ENCODE data around the gene PIP4K2A.

Gene PIP4K2A

GRCh38 chr10:22733992-22734391 is 19.6 kb upstream of the PIP4K2A start:
- FAIRE-seq (no peak), DNase-seq (ENCODE audit: insufficient read length, low spot score) (no peak)
- TF ChIP-seq CTCF (IDR thresholded peaks at IDR 0.05; ENCODE audit: insufficient read depth, missing control alignments) = no peak

- TF ChIP-seq CTCF (IDR thresholded peaks at IDR 0.05; ENCODE audit: insufficient read depth, missing control alignments) = no peak
- FAIRE-seq = no peak
Measured at GRCh38 chr10:22727663-22728062, 13.3 kb upstream of the PIP4K2A start.

GRCh38 chr10:22727112-22727511 is 12.7 kb upstream of the PIP4K2A start:
- DNase-seq (ENCODE audit: insufficient read length, low spot score) (no peak), FAIRE-seq (no peak)
- no peak for TF ChIP-seq CTCF (IDR thresholded peaks at IDR 0.05; ENCODE audit: insufficient read depth, missing control alignments)

More at GRCh38 chr10:22727663-22728062, 13.3 kb upstream of the PIP4K2A start:
- no peak for DNase-seq (ENCODE audit: insufficient read length, low spot score)

- no peak for DNase-seq (ENCODE audit: insufficient read length, low spot score)
- TF ChIP-seq CTCF (IDR thresholded peaks at IDR 0.05; ENCODE audit: insufficient read depth, missing control alignments) = no peak
- FAIRE-seq = no peak
Measured at GRCh38 chr10:22724773-22725172, 10.4 kb upstream of the PIP4K2A start.

- FAIRE-seq = no peak
- no peak for DNase-seq (ENCODE audit: insufficient read length, low spot score)
- TF ChIP-seq CTCF (IDR thresholded peaks at IDR 0.05; ENCODE audit: insufficient read depth, missing control alignments) = no peak
Measured at GRCh38 chr10:22723783-22724182, 9.4 kb upstream of the PIP4K2A start.

- DNase-seq (ENCODE audit: insufficient read length, low spot score) (no peak), FAIRE-seq (no peak)
- no peak for TF ChIP-seq CTCF (IDR thresholded peaks at IDR 0.05; ENCODE audit: insufficient read depth, missing control alignments)
Measured at GRCh38 chr10:22723343-22723779, 9.0 kb upstream of the PIP4K2A start.

- TF ChIP-seq CTCF (IDR thresholded peaks at IDR 0.05; ENCODE audit: insufficient read depth, missing control alignments) = no peak
- FAIRE-seq (no peak), DNase-seq (ENCODE audit: insufficient read length, low spot score) (no peak)
Measured at GRCh38 chr10:22722626-22723169, 8.3 kb upstream of the PIP4K2A start.

Data from D721Med (cell line).